Activated CD8-positive, alpha-beta T cell treated with anti-CD3 and anti-CD28 coated beads, Interleukin-2, amount 10 ng/mL, durations not matched to agents 7 days and 5 days (primary cell): Measurements from ENCODE around the gene HNRNPH1. TPM values are rescaled to one million over a fixed set of nuclear protein-coding genes. Genes with fewer than 3 reads are reported as not detected.
"Not testable (repeated sequence)": the region's sequence is repeated elsewhere in the genome, so short reads cannot be mapped to it uniquely, and the experiment has no call there.

Experiments
- ATAC-seq: fragments of 150-1000 bp; cut with Tn5 transposase; one replicate; pipeline ENCODE4 v1.10.0; 2021; ENCODE audit warnings: moderate library complexity
- CTCF ChIA-PET: fragments of 350-600 bp; sonication (Branson Sonifier 250); formaldehyde crosslinking; loops from one replicate; lab custom pipeline; 2021; ENCODE audit warnings: antibody characterized with exemption; lab: Charles Lee
- POLR2A ChIA-PET: fragments of 350-600 bp; sonication (Branson Sonifier 250); formaldehyde crosslinking; loops from one replicate; lab custom pipeline; 2021; ENCODE audit warnings: antibody characterized with exemption; lab: Charles Lee
- DNase-seq: peaks from one replicate; pipeline ENCODE4 v3.0.0-alpha.2; 2020
- H3K27ac Mint-ChIP-seq: one replicate; pipeline ENCODE4 v1.8.0; 2021; ENCODE audit warnings: mild to moderate bottlenecking, mixed read lengths
- H3K27me3 Mint-ChIP-seq: one replicate; pipeline ENCODE4 v1.8.0; 2021; ENCODE audit warnings: low read depth, mixed read lengths
- H3K36me3 Mint-ChIP-seq: one replicate; pipeline ENCODE4 v1.8.0; 2021; ENCODE audit warnings: low read depth, mixed read lengths
- H3K4me1 Mint-ChIP-seq: one replicate; pipeline ENCODE4 v1.8.0; 2021; ENCODE audit warnings: low read depth, mixed read lengths
- H3K4me3 Mint-ChIP-seq: one replicate; pipeline ENCODE4 v1.8.0; 2021; ENCODE audit warnings: mild to moderate bottlenecking, mixed read lengths
- H3K9me3 Mint-ChIP-seq: one replicate; pipeline ENCODE4 v1.8.0; 2022; ENCODE audit warnings: mixed read lengths; ENCODE audit not compliant: insufficient read depth
- total RNA-seq, 2 experiments: library from RNA; stranded (reverse); gene quantifications; one replicate each; pipeline ENCODE4 v1.2.3, GENCODE V29; 2021

HNRNPH1 gene, protein sequence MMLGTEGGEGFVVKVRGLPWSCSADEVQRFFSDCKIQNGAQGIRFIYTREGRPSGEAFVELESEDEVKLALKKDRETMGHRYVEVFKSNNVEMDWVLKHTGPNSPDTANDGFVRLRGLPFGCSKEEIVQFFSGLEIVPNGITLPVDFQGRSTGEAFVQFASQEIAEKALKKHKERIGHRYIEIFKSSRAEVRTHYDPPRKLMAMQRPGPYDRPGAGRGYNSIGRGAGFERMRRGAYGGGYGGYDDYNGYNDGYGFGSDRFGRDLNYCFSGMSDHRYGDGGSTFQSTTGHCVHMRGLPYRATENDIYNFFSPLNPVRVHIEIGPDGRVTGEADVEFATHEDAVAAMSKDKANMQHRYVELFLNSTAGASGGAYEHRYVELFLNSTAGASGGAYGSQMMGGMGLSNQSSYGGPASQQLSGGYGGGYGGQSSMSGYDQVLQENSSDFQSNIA
- 100 to 1,000 TPM; 869 to 884 TPM for total RNA-seq

DNA sequence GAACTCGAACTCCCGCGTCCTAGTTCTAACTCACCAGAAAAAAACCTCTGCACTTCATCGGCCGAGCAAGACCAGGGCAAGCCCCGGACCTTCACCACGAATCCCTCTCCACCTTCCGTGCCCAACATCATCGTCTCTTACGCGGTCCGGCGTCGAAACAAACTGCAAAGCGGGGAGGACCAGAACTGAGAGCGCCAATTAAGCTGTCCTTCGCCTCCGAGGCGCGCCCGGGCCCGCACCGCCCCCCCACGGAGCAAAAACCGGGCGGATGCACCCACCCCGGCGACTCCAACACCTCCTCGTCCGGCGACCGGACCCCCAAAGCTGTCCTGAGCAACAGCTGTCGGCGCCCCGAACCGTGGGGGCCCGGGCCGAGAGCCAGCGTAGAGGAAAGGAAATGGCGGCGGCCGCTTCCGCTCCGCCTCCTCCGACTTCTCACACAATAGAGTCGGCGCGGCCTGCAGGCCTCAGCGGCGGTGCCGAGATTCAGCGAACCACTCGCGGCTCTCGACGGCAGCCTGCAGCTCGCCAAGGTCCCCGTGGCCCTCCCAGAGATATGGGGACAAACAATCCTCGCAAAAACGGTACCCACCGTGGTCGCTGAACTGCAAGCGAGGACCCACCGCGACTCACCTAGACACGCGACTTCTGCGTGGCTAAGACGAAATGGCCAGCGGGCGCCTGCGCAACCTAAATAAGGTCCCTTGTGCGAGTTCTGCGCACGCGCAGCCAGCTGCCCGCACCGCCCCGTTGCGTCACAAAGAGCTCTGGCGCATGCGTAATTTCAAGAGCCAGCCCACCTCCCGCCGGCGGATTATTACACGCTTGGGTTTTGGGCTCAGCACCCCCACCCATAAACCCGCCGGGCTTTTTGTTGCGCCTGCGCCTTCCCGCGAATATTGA is at the start of gene HNRNPH1:
Gene HNRNPH1 (minus strand): TSS at position 669 of the 903 bp plus-strand sequence. CDS start 538 bp downstream, at position 131.
- Mint-ChIP-seq H3K4me1 (peaks cover 34% of the 10 kb centered on the region), H3K27ac (peak within 1 kb of the TSS; percentile 99), H3K36me3 (peaks cover 52% of the 10 kb centered on the region), H3K9me3 (no peaks in the 10 kb centered on the region), H3K4me3 (peak within 1 kb of the TSS; percentile 92), H3K27me3 (no peaks in the 10 kb centered on the region)
- ATAC-seq (peak; percentile 73), DNase-seq (peak; percentile 99)
- ChIA-PET CTCF (interaction anchor here (0.7 to 2.1 kb wide), 10 partner anchors 10 to 109 kb away, joined by 3 to 6 read pairs (median 3); partner anchors contain the start of genes MAML1 and RUFY1), POLR2A (interaction anchor here (0.6 to 6.5 kb wide), 28 partner anchors 8 to 1419 kb away, joined by 3 to 158 read pairs (median 6); partner anchors contain the start of genes CANX, CBY3, HNRNPAB and LTC4S)

DNA sequence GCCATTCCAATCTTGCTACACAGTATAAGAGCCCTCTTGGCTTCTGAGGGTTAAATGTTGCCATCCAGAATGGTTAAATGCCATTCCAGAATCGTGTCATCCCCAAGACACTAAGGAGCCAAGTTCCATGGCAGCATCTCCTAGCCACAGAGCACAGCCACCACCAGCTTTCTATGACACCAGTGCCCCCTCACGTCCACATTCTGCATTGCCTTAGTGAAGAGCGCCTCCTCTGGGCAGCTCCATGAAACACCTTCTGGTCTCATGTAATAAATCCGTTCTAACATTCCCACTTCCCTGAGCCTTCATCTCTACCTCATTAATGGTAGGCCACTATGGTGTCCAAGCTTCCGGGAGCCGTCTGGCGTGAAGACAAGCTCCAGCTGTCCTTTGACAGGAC is 44.9 kb upstream of the HNRNPH1 start:
- Mint-ChIP-seq H3K4me3 (no peak overlapping the region), H3K27me3 (no peaks in the 10 kb centered on the region), H3K27ac (peak overlapping the region; percentile 13), H3K9me3 (no peaks in the 10 kb centered on the region), H3K36me3 (no peaks in the 10 kb centered on the region), H3K4me1 (no peaks in the 10 kb centered on the region)
- DNase-seq (peak; percentile 43), ATAC-seq (peak; percentile 74)
- POLR2A ChIA-PET: interaction anchor here (2.1 kb wide), 1 partner anchor 9 kb away, joined by 5 read pairs; no protein-coding TSS in a partner anchor
- CTCF ChIA-PET: interaction anchor here (0.6 to 1.1 kb wide), 2 partner anchors 12 to 40 kb away, joined by 3 to 5 read pairs; partner anchors contain the start of gene CBY3

- H3K27ac Mint-ChIP-seq, H3K4me3 Mint-ChIP-seq, ATAC-seq, H3K9me3 Mint-ChIP-seq, CTCF ChIA-PET, POLR2A ChIA-PET, H3K27me3 Mint-ChIP-seq, H3K4me1 Mint-ChIP-seq, H3K36me3 Mint-ChIP-seq, DNase-seq: not testable (repeated sequence)
Observed at GRCh38 chr5:179661647-179662046, 38.2 kb upstream of the HNRNPH1 start.

DNA sequence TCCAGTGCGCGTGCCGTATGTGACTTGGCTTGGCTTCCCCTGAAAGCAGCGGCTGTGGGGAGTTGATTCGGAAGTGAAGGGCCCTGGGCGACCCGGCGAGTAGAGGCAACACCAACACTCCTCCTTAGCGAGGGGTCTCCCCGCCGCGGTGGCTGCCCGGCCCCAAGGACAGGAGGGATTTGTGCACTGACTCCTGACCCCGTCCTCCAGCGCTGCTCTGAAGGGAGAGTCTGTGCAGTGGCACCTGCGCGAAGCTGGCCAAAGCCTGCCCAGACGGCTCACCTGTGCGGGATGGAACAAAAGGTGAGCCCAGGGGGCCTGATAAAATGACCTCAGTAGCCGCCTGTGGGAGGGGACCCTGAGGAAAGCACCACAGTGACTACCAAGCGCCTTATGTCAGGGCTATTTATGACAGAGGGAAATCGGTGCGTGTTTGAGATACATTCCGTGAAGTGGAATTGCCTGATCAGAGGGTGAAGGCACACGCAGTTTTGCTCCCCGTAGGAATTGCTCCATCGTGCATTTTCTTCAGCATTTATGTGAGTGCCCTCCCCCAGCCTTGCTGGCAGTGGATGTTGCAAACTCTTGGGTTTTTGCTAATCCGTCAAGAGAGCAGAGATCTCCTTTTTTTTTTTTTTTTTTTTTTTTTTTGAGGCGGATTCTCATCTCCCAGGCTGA is 34.8 kb upstream of the HNRNPH1 start:
- CTCF ChIA-PET, H3K4me1 Mint-ChIP-seq, H3K9me3 Mint-ChIP-seq, H3K27me3 Mint-ChIP-seq, H3K27ac Mint-ChIP-seq, H3K36me3 Mint-ChIP-seq, DNase-seq: not testable (repeated sequence)
- peak overlapping the region; percentile 81 for H3K4me3 Mint-ChIP-seq
- peak; percentile 81 for ATAC-seq
- POLR2A ChIA-PET: interaction anchor here (1.3 kb wide), 1 partner anchor 35 kb away, joined by 6 read pairs; the partner anchor contains the start of gene HNRNPH1

DNA sequence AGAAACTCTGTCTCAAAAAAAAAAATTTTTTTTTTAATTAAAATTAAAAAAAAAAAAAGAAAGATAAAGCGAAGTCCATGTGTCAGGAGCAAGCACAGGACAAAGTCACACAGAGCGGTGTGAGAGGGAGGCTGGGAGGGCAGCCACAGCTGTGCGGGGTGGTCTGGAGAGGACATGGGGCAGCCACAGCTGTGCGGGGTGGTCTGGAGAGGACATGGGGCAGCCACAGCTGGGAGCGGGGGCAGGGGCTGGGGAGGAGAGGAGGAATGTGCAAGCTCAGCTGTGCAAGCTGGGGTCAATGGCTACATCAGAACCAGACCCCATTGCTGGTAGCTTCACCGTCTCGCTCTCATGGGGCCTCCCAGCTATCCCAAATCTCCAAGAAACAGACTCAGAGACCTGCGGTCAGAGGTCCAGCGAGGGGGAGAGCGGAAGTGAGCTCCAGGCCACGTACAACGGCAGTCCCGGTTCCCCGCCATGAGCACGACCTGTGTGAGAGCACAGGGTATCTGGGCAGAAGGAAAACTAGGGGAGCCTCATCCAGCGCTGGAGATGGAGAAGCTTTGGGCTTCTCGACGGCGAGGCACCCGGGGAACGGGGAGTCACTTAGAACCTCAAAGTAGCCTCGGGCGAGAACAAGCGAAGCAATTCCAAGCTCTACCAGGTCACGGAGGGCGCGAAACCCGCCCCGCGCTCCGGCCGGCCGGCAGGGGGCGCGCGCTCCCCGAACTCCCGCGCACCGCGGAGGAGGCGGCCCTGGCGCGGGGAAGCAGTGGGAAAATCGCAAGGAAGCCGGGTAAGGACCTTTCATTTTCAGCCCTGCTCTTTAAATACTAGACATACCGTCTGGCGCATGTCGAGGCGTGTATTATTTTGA is 34.1 kb upstream of the HNRNPH1 start:
- peak overlapping the region; percentile 81 for H3K4me3 Mint-ChIP-seq

GRCh38 chr5:179653135-179653534 is 29.7 kb upstream of the HNRNPH1 start:
- H3K27me3 Mint-ChIP-seq, DNase-seq, POLR2A ChIA-PET, H3K36me3 Mint-ChIP-seq, H3K27ac Mint-ChIP-seq, ATAC-seq, H3K4me3 Mint-ChIP-seq, CTCF ChIA-PET, H3K4me1 Mint-ChIP-seq, H3K9me3 Mint-ChIP-seq: not testable (repeated sequence)

More for the DNA sequence above, 34.1 kb upstream of the HNRNPH1 start:
- H3K9me3 Mint-ChIP-seq, H3K4me1 Mint-ChIP-seq, H3K36me3 Mint-ChIP-seq, POLR2A ChIA-PET, H3K27ac Mint-ChIP-seq, CTCF ChIA-PET, DNase-seq, H3K27me3 Mint-ChIP-seq: not testable (repeated sequence)
- ATAC-seq: peak; percentile 99

- CTCF ChIA-PET, H3K4me3 Mint-ChIP-seq, H3K9me3 Mint-ChIP-seq, H3K4me1 Mint-ChIP-seq, ATAC-seq, DNase-seq, H3K27ac Mint-ChIP-seq, H3K27me3 Mint-ChIP-seq, H3K36me3 Mint-ChIP-seq: not testable (repeated sequence)
- POLR2A ChIA-PET: interaction anchor here (0.6 kb wide), 1 partner anchor 34 kb away, joined by 3 read pairs; no protein-coding TSS in a partner anchor
Observed at GRCh38 chr5:179650245-179650644, 26.8 kb upstream of the HNRNPH1 start.

DNA sequence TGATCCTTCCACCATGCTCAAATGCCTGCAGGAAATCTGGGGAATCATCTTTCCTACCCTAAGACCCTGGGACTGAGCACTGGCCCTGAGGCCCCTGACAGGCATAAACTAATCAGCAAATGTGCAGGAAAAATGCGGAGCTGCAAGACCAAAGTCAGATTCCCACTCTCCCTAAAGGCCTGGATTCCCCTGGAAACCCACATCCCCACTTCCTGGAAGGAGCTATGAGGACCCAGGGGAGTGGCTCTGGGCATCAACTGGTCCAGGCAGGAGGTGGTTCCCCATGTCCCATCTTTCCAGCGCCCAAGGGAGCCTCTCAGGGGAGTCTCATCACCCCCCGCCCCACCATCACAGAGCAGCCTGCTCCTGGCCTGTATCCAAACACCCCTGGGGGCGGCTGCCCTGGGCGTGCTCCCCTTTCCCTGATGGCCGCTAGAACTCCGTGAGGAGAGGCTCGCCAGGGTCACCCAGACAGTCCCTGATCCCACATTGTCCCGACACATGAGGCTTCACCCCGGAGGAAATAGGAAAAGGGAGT is 25.8 kb upstream of the HNRNPH1 start:
- POLR2A ChIA-PET, H3K9me3 Mint-ChIP-seq, CTCF ChIA-PET: not testable (repeated sequence)

DNA sequence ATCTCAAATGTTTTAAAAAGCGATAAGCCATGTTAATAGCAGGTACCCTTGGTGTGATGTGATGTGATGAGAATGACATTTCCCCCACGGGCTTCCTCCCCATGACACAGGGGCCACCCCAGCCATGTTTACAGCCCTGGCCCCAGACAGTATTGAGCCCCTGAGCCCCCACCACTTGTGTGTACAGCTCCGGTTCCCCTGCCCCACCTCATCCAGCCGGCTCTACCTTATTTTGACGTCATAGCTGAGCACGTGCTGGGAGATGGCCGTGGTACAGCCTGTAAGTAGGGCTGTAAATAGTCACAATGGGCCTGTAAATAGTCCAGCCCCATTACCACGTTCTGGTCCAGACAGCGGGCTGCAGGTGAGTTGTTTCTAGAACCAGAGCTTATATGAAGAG is 24.9 kb upstream of the HNRNPH1 start:
- POLR2A ChIA-PET: no interaction called here
- Mint-ChIP-seq H3K36me3 (no peaks in the 10 kb centered on the region), H3K27ac (no peak overlapping the region), H3K4me3 (no peak overlapping the region), H3K27me3 (no peaks in the 10 kb centered on the region), H3K9me3 (no peaks in the 10 kb centered on the region), H3K4me1 (no peaks in the 10 kb centered on the region)
- CTCF ChIA-PET: no interaction called here
- DNase-seq: no peak
- ATAC-seq: no peak

More for the DNA sequence above, 25.8 kb upstream of the HNRNPH1 start:
- H3K27me3 Mint-ChIP-seq, H3K36me3 Mint-ChIP-seq, H3K4me3 Mint-ChIP-seq, DNase-seq, ATAC-seq, H3K27ac Mint-ChIP-seq, H3K4me1 Mint-ChIP-seq: not testable (repeated sequence)

DNA sequence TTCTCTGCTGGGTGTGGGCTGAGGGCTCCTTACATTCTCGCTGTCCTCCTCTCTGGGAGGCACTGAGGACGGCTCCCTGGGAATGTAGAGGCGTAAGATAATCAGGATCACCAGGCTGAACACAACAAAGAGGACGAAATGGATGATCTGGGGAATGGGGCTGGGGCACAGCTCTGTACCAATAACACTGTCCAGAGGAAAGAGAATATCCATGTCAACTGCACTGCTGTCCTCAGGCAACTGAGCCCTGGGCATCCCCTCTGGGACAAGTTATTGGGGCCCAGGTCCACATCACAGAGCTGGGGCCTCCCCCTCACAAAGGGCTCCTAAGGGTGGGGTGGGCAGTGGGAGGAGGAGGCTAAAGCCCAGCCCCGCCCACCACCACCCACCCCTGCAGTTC is 21.3 kb upstream of the HNRNPH1 start:
- DNase-seq, H3K27ac Mint-ChIP-seq, H3K27me3 Mint-ChIP-seq, CTCF ChIA-PET, H3K4me3 Mint-ChIP-seq, H3K36me3 Mint-ChIP-seq, POLR2A ChIA-PET, H3K9me3 Mint-ChIP-seq, ATAC-seq, H3K4me1 Mint-ChIP-seq: not testable (repeated sequence)
